ENCODE results near the gene FUBP3.

GRCh38 chr9:130563797-130564196 lies 15.6 kb upstream of the FUBP3 start:
- TF ChIP-seq CEBPB (IDR thresholded peaks at IDR 0.05): no peak
- TF ChIP-seq CTCF (IDR thresholded peaks at IDR 0.05): no peak
- TF ChIP-seq CHD2 (IDR thresholded peaks at IDR 0.05; ENCODE audit: low read length, partially characterized antibody): no peak
- TF ChIP-seq POLR2A (IDR thresholded peaks at IDR 0.05; ENCODE audit: low read length): no peak
- TF ChIP-seq SMC3 (IDR thresholded peaks at IDR 0.05): no peak
- TF ChIP-seq ELK1 (IDR thresholded peaks at IDR 0.05; ENCODE audit: low read depth, low read length): no peak
- no peak for TF ChIP-seq RCOR1 (IDR thresholded peaks at IDR 0.05; ENCODE audit: low read depth, low read length)
- no peak for TF ChIP-seq JUNB (IDR thresholded peaks at IDR 0.05)
- TF ChIP-seq ZC3H11A (IDR thresholded peaks at IDR 0.05): no peak
- TF ChIP-seq HOXA7 (CRISPR knock-in tag; IDR thresholded peaks at IDR 0.05): no peak
- TF ChIP-seq HOXB5 (CRISPR knock-in tag; IDR thresholded peaks at IDR 0.05): no peak
- TF ChIP-seq RAD21 (conservative IDR thresholded peaks at IDR 0.05 in 1 of 2, IDR thresholded peaks at IDR 0.05 in 1 of 2): no peak

Measured in A549 (cell line).